Measurements from ENCODE around the gene ANGPTL1.
"Not testable (repeated sequence)": the region's sequence is repeated elsewhere in the genome, so short reads cannot be mapped to it uniquely, and the experiment has no call there.

ANGPTL1 gene

DNA sequence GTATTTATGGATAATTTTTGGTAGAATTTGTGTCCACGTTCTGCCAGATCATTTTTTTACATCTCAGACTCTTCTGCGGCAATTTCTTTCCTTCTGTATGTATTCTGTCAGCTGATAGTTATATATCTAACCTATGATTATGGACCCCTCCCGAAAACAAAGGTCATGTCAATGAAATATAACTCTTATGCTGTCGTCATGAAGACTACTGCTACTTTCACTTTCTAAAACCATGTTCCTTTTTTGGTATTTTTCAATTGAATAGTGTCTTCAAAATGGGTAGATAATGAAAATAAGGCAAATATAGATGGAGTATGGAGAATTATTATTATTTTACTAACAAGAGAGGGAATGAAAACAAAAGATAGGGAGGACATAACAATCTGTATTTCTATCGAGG is 3.2 kb downstream of the ANGPTL1 start:
- DNase-seq: no peak

DNA sequence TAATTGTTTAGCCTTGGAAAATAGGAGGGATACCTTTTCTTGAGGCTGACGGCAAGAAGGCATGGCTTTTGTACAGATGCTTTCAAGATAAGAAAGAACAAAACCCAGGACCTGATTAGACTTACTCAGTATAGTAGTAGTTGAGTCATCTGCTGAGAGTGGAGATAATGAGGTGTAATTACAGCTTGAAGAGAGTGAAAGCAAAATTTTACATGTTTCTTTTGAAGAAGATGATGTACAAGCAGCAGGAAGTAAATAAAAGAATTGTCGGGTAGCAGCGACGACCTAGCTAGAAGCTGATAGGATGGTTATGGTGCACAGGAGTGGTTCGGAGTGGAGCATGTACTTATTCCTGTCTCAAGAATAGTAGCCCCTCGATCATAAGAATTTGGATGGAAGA is 6.6 kb downstream of the ANGPTL1 start:
- DNase-seq: no peak

DNA sequence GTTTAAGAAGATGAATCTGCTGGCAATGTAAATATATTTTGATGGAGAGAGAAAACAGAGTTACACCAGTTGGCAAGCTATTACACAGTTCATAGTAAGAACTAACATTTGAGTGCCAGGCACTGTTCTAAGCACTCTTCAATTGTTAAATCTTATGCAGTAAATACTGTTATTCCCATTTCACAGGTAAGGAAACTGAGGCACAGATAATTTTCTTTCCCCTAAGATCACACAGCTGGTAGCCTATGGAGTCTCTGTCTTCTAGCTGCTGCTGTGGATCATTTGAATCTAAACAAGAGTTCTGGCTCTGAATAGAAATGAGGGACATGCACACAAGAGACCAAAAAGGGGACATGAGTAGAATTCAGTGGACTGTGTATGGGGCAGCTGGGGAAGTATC is 8.0 kb downstream of the ANGPTL1 start:
- DNase-seq: no peak

DNA sequence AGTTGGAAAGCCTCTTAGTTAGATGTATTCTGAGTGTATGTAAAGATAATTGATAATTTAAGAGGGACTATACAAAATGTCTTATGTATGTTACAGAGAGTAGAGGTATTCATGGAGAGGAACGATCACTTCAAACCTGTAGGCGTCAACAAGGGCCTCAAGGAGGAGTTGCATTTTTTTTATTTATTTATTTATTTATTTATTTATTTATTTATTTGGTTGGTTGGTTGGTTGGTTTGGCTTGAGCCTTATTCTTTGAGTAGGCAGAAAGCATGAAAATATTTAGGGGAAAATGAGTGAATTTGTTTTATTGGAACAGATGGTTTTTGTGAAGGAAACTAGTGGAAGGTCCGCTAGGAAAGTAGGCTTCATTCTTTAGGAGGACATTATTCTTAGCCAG is 8.5 kb downstream of the ANGPTL1 start:
- DNase-seq: no peak

DNA sequence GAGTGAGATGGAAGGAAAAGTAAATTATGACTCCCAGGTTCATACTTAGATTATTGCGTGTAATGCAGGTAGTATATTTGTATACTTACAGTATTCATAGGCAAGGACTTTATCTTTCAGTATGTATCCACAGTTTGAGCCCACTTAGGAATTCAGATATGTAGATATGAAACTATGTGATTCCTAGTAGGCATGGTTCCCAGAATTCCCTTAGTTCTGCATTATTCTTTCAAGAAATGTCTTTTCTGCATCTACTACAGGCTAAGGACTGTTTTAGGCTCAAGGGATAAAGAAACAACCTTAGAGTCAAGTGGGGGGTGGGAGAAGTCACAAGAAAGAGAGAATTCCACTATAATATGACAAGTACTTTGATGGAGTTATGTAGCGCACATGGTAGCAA is 13.8 kb downstream of the ANGPTL1 start:
- no peak for DNase-seq

DNA sequence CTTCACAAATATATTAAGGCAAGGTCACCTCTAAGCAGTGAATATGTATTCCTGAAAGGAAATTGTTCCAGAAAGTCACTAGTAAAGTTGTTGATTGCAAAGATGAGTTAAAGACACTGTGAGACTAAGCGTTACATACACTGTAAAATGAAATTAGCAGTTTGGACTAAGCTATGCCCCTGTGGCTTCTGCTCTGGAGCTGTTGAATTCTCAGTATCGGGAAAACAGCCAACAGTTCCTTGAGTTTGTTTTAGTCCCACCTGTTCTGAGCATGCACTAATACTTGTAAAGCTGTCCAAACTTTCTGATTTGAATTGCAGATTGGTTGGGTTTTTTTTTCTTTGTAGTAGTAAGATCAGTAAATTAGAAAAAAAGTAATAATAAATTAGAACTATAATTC is 21.0 kb downstream of the ANGPTL1 start:
- no peak for DNase-seq

DNA sequence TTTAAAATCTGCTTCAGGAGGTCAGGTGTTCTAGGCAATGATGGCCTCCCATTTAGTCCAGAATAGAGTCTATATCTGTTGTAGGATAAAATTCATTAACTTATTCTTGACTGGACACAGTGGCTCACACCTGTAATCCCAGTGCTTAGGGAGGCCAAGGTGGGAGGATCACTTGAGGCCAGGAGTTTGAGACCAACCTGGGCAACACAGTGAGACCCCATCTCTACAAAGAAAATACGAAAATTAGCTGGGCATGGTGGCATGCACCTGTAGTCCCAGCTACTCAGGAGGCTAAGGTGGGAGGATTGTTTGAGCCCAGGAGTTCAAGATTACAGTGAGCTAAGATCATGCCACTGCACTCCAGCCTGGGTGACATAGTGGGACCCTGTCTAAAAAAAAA is 23.0 kb downstream of the ANGPTL1 start:
- not testable (repeated sequence) for DNase-seq

DNA sequence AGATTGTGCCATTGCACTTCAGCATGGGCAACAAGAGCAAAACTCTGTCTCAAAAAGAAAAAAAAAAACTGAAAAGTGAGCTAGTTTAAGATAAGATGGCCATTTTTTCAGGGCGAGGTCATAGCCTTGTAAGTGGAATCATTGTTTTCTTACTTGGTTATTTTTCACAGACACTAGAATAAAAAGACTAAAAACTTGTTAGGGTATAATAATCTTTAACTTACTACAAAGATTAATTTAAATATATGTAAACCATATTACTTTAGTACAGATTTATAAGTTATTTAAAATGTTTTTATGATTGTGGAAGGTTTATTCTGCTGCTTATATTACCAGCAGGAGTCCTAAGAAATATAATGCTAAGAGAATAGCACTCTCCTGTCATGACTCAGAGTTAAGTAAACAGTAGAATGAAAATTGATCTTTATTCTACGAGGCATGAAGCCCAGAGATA is 23.5 kb downstream of the ANGPTL1 start:
- no peak for DNase-seq

DNA sequence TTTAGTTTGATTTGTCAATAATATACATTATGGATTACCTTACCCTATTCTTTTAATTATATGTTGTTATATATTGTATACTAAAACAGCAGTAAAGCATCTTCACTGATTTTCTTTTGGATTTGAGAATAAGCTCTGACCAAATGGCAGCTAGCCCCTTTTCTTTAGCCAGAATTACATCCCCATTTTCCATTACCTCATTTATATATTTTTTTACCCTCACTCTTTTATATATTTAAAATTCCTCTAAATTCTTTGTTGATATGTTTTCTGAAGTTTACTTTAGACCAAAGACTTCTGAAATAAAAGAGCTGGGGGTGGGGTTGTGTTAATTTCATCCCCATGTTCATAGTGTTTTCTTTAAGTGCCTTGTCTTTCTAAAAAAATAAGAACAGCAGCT is 24.6 kb downstream of the ANGPTL1 start:
- DNase-seq: no peak

DNA sequence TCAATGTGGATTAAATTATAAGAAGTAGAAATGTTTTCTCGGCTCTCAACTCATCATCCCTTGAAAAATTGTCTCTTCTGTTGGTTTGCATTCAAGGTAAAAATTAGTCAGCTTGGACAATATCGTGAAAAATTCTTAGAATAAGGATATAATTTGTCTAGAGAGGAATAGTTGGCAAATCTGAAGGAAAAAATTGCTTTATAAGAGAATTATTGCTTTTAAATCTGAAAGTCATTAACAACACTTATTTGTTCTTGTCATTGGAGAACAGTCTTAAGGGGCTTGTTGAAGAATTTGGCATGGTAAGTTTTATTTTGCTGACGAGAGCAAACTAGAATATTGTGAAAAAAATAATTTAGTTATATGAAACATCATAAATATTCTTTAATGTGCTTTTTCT is 26.4 kb downstream of the ANGPTL1 start:
- no peak for DNase-seq

DNA sequence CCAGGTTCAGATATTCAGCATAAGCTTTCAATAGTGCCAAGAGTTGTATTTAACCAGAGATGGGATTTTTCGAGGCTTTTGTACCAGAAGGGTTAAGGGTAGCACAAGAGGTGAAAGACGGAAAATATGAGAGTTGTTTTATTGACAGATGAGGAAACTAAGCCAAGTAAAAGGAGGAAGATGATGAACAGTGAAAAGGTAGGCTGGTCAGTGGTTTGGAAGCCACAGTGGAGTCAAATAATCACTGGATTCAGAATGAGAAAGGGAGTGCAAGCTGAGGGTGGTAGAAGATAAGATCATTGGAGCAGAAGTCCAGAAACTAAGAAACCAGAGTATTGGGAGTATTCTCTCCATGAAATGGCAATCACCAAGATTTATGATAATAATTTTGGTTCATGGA is 45.7 kb downstream of the ANGPTL1 start:
- DNase-seq: no peak

DNA sequence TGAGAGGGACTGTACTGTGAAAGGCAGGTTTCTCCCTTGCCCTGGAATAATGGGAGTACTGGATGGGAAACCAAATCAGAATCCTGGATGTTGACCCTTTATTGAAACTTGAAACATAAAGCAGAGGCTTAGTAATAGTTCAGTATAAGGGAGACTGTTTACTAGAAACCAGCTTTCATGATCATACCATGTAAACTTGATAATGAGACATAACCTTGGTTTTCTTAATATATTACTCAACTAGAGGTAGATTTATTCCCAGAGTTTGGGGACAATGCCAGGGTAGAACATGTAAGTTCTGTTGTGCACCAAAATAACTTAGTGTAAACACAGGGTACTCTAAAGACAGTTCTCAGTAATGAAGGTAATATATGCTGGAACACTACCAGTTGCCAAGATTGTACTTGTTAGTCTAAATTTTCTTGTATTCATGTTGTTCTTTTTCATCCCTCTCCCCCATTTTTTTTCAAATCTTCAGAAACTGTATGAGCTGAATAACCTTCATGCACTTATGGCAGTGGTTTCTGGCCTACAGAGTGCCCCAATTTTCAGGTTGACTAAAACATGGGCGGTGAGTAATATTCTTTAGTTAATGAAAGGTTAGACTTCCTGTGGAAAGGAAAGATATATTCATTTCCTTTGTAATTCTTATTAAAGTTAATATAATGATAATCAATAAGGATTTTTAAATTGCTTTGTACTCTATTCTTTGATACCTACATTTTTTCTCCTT is 49.6 kb downstream of the ANGPTL1 start:
- no peak for DNase-seq

DNA sequence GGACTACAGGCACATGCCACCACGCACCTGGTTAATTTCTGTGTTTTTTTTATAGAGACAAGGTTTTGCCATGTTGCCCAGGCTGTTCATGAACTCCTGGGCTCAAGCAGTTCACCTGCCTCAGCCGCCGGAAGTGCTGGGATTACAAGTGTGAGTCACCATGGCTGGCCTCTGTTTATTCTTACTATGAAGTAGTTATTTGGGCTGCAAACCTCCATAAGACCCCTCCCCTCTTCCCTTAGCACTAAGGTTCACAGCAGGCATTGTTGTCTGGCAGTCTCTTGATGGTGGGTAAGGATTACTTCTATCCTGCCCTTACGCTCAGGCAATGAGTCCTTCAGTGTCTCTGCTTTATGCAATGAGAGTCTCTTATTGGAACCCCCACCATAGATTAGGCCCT is 51.8 kb downstream of the ANGPTL1 start:
- no peak for DNase-seq

DNA sequence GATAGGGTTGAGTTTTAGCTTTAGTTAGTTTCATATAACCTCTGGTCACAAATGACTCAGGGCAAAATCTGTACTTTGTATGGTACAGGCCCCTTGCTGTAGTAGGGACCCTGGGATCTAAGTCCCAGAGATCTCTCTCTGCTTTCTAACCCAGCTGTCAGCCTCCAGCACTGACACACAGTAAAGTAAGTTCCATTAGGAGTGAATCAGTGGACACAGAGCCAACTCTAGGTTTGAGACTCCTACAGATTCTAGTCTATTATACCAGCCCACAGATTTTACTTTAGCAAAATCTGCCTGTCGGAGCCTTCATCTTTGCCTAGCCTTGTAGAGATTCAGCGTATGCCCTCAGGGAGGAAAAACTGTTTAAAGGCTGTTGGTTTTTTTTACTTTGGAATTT is 52.5 kb downstream of the ANGPTL1 start:
- DNase-seq: no peak

DNA sequence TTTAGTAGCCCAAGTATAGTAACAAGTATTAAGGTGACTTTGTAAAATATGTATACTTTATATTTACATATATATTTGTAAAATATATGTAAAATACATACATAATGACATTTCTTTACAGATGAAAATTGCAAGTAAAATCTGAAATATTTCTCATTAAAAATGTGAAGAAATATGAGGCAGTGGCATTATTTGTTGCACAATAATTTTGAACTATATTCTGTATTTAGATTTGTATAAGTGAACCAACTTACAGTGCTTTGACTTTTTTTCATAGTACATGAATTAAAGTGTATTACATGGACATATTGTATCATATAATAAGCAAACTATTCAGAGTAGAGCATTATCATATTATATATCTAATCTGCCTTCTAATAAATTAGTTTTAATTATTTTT is 60.3 kb downstream of the ANGPTL1 start:
- no peak for DNase-seq

DNA sequence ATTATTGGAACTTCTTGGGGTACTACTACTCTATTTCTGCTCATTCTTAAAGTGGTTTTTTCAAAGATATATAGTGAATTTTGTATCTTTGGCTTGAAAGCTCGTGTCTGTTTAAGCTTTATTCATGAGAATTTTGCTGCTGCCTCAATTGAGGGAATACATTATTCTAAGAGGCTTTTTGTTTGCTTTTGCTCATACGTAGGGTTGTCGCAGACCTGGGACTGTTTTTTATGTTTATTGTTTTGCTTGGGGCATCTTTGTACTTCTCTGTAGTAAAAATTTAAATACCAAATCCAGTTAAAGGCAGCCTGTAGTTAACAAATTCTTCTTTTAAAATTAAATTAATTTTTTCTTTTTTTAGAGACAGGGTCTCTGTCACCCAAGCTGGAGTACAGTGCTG is 62.3 kb downstream of the ANGPTL1 start:
- no peak for DNase-seq

DNA sequence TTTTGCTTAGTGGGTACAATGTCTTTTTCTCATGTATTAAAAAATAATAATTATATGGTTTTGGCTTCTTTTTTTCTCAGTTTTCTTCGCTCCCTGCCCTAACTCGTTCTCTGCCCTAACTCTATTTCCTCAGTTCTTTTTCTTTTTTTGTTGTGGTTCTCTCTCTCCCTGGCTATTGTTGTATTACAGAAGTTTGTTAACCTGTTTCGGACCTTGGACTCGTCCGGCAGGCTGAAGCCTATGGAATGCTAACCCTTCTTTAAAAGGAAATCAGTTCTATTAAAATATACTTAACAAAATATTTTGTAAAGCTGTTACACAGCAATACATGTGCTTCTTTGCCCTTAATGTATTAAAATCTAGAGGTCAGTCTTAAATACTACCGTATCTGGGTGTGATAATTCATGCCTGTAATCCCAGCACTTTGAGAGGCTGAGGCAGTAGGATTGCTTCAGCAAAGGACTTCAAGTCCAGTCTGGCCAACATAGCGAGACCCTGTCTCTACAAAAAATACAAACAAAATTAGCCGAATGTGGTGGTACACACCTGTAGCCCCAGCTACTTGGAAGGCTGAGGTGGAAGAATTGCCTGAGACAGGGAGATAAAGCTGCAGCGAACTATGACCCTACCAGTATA is 64.1 kb downstream of the ANGPTL1 start:
- DNase-seq: no peak

DNA sequence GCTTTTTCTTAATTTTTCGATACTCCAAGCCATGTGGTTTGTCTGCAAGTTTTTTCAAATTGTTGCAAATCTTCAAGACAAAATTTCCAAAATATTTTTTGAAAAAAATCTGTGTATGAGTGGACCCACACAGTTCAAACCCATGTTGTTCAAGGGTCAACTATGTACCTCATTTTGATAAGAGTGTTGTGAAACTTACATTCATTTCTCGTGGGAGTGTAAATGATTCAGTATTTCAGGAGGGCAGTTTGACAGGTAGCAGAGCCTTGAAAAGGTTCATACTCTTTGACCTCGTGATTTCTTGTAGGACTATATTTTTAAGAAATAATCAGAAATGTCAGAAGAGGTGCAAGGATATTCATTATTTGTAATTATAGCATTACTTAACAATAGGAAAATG is 68.0 kb downstream of the ANGPTL1 start:
- no peak for DNase-seq

All from NCI-H2081 treated with DMSO at 0.1 percent for 48 hours (cell line).